ENCODE data around the gene PHF21A.
"Not testable (repeated sequence)": the region's sequence is repeated elsewhere in the genome, so short reads cannot be mapped to it uniquely, and the experiment has no call there.

Gene PHF21A

DNA sequence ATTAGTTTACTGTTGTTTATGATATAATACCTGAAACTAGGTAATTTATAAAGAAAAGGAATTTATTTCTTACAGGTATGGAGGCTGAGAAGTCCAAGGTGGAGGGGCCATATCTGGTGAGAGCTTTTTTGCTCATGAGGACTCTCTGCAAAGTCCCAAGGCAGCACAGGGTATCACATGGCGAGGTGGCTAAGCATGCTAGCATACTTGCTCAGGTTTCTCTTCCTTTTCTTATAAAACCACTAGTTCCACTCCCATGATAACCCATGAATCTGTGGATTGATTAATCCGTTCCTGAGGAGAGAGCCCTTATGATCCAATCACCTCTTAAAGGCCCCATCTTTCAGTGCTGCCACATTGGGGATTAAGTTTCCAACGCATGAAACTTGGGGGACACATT is 82.7 kb downstream of the PHF21A start:
- in situ Hi-C loops (cut with MboI; ENCODE audit: low sequenced_read_pairs), result no loop called here

DNA sequence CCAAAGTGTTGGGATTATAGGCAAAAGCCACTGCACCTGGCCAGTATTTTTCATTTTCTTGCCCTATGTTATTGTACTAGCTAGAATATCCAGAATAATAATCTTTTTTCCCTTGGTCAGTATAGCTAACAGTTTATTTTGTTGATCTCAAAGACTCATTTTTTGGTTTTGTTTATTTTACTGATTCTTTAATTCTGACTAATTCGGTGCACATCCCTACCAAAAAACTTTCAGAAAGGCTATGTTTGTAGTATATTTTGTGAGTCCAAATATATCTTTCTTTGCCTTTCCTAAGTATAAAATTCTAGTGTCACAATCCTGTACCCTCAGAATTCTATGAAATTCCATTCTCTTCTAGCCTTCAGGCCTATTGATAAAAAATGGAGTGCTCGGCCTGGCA is 84.3 kb downstream of the PHF21A start:
- in situ Hi-C loops (cut with MboI; ENCODE audit: low sequenced_read_pairs), result no loop called here

DNA sequence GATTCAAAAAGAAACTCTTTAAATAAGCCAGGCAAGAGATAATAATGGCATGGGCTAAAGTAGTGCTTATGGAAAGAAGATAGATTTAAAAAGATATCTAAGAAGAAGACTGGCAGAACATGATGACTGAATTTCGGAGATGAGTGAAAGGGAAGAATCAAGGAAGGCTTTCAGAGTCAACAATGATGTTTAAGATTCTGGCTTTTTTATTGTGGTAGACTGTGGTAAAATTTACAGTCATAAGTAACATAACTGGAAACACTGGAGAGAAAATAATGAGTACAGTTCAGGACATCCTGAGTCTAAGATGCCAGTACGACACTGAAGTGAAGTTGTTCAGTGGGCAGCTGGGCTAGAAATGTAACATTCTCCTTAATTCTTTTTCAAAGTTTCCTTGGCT is 85.2 kb downstream of the PHF21A start:
- in situ Hi-C loops (cut with MboI; ENCODE audit: low sequenced_read_pairs), result no loop called here

DNA sequence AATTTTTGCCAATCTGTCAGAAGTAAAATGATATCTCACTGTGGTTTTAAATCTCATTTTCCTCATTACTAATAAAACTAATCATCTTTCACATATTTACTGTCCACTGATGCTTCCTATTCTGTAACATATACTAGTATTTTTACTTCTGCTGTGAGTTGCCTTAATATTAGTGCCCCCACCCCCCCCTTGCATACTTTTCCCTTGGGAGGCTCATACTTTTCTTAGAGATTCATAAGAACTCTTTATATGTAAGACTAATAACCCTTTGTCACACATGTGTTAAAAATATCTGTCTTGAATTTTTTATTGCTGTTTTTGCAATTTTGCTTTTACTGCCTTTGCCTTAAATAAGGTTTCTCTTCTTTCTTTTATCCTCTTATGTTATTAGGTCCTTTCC is 87.2 kb downstream of the PHF21A start:
- in situ Hi-C loops (cut with MboI; ENCODE audit: low sequenced_read_pairs), result no loop called here

DNA sequence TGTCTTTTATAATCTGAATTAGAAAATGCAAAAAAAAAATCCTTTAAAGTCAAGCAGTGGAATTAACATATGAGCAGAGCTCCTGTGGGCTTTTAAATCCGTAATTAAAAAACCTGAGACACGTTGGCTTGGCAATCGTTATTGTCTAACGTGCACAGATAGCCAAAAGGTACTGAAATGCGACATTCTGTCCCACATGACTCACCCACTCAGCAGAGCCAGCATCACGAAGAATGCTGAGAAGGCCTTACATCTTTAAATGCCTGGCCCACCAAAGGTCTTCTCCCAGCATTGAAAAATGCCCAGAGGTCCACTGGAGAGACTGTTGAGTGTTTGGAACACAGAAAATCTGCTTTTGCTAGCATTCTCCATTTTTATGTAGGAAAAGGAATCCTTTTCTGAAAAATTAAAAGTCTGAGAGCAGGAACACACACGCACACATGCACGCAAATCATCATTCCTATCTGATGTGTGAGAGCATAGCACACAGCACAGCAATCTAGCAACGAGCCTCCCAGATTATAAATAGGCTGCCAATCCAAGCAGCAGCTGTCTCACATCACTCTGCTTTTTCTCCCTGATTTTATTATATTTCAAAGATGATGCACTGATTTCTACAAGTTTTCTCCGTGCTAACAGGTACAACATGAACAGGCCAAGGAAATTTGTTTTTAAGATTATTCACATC is 94.5 kb downstream of the PHF21A start:
- in situ Hi-C loops (cut with MboI; ENCODE audit: low sequenced_read_pairs), result no loop called here

DNA sequence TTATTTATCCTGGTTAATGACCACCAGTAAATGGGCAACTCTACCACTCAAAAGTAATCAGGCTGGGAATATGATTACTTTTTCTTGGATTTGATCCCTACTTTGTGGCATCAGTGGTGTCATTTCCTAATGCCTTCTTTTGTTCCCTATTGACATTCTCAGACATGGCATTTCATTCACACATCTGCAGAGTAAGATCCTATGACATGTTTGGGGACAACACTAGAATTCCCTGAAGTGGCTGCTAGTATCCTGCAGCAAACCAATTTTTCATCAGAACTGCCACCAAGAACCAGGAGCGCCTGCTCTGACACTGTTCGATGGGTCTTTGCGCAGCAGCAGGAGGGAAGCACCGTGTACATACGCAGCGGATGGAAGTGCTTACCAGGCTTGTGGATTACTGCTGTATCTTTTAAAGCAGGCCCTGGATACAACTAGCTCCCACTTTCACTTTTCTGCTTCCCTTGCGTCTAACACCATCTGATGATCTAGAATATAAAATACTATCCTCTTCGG is 101.1 kb downstream of the PHF21A start:
- in situ Hi-C loops (cut with MboI; ENCODE audit: low sequenced_read_pairs), result no loop called here

DNA sequence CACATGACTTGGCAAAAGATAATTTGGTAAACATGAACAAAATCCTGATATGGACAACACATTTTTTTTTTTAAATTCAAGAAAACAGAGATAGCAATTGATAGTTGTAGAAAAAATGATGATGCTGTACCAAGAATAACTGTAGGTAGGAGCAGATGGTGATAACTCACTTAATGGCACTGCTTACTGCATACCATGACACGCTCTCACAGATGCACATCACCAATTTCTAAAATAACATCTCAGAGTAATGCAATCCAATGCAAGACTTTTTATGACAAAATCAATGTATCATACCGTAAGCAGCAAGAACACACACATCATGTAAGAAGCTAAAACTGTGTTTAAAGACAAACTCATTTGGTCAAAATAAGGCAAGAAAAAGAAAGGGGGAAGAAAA is 102.6 kb downstream of the PHF21A start:
- in situ Hi-C loops (cut with MboI; ENCODE audit: low sequenced_read_pairs), result no loop called here

DNA sequence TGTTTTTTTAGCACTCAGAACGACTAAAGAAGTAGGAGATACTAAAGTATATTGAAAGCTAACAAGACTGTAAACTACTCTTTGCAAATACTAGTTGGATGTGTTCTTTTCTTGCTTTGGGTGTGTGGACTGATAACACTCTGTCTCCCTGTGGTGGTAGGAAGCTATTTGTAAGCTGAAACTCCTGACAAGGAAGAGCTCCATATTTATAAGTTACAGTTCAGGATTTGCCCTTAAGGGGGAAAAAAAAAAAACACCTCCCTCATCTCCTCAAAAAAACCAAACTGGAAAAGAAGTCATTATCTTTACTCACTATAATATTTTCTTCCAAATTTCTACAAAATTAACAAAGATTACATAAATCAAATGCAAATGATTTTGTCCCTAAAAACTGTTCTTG is 103.9 kb downstream of the PHF21A start:
- in situ Hi-C loops (cut with MboI; ENCODE audit: low sequenced_read_pairs), result no loop called here

DNA sequence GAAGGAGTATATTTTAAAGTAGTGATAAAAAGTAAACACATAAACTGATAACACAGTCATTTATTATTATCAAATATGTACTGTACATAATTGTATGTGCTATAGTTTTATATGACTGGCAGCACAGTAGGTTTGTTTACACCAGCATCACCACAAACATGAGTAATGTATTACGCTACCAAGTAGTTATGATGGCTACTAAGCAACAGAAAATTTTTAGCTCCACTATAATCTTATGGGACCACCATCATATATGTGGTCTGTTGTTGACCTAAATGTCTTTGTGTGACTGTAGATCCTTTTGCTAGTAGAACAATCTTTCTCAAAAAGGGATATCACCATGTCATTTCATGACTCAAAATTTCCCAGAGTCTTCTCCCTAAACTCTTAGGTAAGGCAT is 105.3 kb downstream of the PHF21A start:
- in situ Hi-C loops (cut with MboI; ENCODE audit: low sequenced_read_pairs), result no loop called here

DNA sequence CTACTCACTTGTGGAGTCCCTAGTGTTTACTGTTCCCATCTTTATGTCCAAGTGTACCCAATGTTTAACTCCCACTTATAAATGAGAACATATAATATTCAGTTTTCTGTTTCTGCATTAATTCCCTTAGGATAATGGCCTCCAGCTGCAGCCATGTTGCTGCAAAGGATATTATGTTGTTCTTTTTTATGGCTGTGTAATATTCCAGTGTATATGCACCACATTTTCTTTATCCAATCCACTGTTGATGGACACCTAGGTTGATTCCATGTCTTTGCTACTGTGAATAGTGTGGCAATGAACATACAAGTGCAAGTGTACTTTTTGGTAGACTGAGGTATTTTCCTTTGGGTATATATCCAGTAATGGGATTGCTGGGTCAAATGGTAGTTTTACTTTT is 107.1 kb downstream of the PHF21A start:
- in situ Hi-C loops (cut with MboI; ENCODE audit: low sequenced_read_pairs), result not testable (repeated sequence)

DNA sequence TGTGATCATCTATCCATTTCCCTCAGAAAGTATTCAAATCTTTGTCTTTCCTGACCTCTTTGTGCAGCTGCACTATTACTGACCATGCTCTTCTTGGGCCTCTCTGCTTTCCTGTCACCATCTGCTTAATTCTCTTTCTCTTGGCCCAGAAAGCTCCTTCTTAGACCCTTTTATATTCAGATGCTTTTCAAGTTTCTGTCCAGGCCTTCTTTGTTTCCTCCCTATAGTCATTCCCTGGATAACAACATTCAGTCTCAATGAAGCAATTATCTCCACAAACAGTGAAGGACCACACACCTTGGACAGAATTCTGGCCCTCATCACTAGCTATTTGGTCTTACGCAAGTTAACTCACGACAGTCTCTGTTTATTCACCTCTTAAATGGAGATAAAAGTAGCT is 109.1 kb downstream of the PHF21A start:
- in situ Hi-C loops (cut with MboI; ENCODE audit: low sequenced_read_pairs), result no loop called here

DNA sequence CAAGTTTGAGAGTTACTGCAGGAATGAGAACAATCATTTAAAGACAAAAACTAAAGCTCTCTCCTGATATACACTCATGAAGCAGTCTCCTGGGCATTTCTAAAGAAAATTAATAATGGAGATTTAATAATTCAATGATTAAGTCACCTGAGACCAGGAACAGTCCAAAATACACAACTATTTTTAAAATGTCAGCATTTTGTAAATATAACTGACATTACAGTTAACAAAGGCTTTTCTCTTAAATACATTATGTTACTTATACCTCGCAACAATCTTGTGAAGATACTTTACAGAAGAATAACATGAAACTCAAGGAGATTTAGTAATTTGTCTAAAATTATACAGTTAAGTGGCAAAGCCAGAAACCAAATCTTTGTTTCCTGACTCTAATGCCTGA is 111.2 kb downstream of the PHF21A start:
- in situ Hi-C loops (cut with MboI; ENCODE audit: low sequenced_read_pairs), result no loop called here

DNA sequence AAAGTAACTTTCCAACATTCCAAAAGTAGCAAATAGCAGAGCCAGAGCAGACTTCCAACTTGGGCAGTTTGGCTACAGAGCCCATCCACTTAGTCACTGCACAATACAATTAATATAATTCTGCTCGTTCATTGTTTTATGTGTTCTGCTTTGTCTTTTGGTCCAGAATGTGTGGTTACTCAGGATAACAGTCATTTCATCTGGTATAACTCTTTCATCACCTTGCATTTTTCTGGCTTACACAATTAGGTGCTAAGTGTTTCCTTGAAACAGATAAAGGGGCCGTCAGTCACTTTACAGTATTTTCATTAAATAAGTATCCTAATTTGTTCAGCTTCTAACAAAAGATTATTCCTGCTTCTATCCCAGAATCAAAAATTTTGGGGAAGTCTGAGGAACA is 111.6 kb downstream of the PHF21A start:
- in situ Hi-C loops (cut with MboI; ENCODE audit: low sequenced_read_pairs), result no loop called here

DNA sequence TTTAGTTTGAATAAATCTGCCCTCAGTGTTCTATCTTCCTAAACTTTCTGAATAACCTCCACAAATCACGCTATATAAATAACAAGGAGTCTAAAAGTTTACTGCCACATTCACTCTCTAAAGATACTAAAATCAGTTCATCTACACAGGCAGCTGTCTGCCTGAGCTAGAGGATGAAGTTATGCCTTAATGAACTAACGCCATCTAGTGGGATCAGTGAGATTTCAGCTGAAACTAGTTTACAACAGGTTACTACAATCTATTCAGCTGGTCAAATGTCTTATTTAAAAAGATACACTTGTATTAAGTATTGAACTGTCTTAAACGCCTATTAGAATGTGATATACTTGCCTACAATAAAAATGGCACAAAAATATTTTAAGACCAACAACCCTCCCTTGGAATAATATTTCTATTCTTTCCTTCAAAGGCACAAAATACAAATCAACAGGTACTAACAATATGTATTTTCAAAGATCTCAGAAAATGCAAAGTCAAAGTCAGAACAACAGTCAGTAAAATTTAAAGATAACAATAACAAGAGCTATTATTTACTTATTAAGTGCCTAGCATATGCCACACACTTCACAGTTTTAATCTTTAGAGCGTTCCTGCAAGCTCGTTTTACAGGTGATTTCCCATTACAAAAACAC is 114.7 kb downstream of the PHF21A start:
- in situ Hi-C loops (cut with MboI; ENCODE audit: low sequenced_read_pairs), result no loop called here

DNA sequence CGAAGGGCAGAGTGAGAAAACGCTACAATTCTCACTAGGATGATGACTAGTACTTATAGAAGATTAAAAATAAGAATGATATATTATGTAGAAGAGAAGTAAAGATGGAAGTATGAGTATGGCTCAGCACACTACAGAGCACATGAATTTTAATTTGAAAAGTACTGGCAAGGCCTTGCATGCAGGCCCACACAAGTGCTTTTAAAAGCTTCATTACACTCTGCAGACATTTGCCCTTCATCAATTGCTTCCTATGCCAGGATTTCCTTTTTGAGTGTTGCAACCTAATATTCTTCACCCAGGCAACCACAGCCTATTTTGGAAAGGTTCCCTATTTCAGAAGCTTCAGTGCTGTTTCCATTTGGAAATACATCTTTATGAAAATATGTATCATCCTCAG is 117.7 kb downstream of the PHF21A start:
- in situ Hi-C loops (cut with MboI; ENCODE audit: low sequenced_read_pairs), result no loop called here

DNA sequence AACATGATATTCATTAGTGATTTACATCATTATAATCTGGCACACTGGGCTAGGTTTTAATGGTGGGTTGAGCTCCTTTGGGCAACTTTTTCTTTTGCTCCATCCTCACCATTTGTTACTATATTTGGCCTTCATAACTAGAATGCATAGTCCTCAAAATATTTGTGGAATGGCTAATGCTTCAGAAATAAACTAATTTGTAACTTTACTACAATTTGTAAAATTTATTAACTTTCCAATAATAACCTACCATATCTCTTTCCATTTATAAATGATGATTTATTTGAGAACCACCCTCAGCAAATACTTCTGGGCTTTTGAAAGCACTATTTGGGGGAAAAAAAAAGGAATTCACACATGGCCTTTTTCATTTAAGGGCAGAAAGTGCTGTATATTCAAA is 119.1 kb downstream of the PHF21A start:
- in situ Hi-C loops (cut with MboI; ENCODE audit: low sequenced_read_pairs), result no loop called here

DNA sequence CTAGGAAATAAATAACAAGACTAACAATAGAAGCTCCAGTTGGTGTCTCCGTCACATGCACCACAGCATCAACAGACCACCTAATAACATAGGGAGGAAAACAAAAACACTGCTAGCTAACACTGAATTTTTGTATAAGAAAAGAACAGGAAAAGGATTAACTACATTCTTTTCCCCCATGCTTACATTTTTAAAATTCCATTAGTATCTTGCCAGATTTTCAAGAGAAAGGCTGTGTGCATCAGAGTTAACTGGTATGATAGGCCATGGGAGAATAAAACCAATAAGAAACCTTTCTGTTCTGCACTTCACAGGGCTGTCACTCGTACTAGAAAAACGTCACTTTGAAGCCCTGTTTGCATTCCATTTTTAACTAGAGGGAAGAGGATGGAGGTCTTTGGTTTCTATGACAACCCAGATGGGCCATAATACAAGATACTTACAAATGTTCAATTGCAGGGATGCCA is 119.8 kb downstream of the PHF21A start:
- in situ Hi-C loops (cut with MboI; ENCODE audit: low sequenced_read_pairs), result no loop called here

DNA sequence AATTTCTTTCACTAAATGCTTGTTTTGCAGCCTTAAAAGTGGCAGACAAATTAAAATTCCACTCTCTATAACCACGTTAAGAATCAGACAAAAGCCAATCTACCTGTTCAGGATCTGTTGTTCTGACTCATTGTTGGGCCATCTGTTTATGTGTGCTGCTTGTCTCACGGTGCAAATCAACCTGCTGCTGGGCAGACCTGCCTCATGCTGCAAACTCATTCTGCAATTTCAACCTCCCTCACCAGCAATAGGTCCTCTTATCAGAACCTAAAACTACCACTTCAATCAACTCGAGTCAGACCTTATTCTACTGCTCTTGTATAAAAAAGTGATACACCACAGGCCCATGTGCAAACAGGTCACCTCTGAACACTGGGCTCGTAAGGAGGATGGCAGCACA is 123.7 kb downstream of the PHF21A start:
- in situ Hi-C loops (cut with MboI; ENCODE audit: low sequenced_read_pairs), result no loop called here

DNA sequence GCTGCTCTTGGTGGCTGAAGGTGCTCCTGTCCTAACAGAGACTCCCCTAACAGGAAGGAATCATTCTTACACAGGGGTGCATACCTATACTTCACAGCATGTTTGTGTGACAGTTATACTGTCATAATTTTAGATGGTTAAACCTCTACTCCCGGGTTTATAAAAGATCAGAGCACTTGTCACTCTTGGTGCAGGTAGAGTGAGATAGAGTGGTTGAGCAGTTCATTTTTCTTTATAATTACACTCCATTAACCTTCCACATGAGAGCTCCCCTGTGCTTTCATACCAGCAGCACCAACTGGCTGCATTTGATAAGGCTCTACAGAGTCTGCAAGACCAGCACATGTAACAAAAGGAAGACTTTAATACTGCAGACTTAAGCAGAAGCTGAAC is 125.9 kb downstream of the PHF21A start:
- in situ Hi-C loops (cut with MboI; ENCODE audit: low sequenced_read_pairs), result no loop called here

DNA sequence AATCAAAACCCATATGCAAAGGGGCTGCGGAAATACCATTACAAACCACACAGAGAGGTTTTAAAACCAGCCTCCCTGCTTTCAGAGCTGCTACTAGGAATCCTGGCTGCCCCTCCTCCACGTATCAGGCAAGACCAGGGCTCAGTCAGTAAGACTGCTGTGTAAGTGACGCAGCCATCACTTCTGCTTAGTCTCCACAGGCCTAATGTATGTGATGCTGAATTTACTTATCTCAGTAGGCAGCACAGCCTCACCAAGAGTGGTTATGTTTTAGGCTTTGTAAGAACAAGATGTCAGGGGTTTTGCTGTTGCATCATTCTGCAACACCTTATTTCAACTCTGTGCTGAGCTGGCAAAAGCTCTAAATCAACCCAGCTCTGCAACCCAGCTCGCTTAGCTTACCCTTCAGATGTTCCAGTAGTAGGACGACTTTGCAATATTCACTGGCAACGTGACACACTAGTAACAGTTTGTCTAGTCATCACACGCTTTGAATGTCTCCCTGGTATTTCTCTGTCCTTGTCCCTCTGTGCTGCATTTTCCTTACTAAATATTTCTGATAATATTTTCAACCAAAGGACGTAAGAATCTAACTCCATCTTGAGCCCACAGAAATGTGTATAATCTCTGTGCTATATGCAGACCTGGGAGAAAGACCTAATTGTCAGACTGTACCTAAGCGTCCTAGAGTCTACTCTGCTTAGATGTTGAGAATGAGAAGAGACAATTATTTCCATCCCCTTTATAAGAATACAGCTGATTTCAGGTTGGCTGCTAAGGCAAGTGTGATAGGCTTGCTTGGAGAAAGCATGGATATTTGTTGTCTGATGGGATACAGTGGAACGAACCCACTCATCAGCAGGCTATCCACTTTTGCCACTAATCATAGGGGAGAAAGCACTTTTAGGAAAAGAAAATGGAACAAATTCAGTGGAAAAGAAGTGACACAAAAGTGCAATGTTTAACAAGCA is 126.6 kb downstream of the PHF21A start:
- in situ Hi-C loops (cut with MboI; ENCODE audit: low sequenced_read_pairs), result no loop called here

DNA sequence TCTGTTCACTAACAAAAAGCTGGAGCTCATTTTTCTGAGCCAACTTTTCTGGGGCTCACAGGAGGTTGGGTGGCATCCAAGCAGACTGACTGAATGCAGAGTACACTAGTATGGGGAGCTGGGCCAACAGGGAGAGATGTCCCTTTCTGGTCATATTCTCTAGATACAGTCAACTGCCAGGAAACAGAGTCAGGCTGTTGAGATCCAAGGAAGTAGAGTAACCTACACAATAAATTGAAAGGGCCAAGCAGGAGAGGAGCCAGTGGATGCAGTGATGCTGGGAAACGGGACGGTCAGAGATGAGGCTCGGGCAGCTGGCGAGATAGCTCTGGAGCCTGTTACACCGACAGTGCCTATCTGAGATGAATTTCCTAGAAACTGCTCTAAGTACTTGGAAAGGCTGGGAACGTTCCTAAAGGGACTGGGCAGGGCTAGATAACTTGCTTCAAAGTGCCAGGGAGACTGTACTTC is 127.7 kb downstream of the PHF21A start:
- in situ Hi-C loops (cut with MboI; ENCODE audit: low sequenced_read_pairs), result no loop called here
